ENCODE data around the gene RPE.
A peak's percentile ranks its signal among the peaks of the same experiment; 100 is the strongest.

Gene RPE

DNA sequence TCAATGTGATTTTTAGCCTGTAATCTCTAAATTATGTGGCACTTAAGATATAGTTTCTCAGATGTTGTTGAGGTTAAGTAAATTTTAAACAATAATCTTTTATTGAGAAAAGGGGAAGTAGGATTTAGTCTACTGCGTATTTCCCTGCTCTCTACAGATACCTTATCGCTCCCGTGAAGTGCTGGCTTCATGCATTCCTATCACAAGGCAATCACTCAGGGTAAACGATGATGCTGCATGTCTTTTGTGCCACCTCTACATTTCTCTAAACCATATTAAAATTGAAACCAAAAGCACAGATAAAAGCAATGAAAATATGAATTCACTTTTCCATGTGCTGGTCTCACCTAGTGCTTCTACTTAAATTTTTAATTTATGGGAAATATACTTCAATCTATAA, 14.4 kb upstream of the RPE start:
- Histone ChIP-seq H3K27me3 (ENCODE audit: insufficient read depth, low read depth, severe bottlenecking) (no peaks in the 10 kb centered on the region), H3K36me3 (no peaks in the 10 kb centered on the region), H3K27ac (no peak overlapping the region), H3K4me3 (ENCODE audit: low read depth, low read length) (no peak overlapping the region), H3K9me3 (ENCODE audit: severe bottlenecking) (no peaks in the 10 kb centered on the region)
- TF ChIP-seq, protein P1, sequence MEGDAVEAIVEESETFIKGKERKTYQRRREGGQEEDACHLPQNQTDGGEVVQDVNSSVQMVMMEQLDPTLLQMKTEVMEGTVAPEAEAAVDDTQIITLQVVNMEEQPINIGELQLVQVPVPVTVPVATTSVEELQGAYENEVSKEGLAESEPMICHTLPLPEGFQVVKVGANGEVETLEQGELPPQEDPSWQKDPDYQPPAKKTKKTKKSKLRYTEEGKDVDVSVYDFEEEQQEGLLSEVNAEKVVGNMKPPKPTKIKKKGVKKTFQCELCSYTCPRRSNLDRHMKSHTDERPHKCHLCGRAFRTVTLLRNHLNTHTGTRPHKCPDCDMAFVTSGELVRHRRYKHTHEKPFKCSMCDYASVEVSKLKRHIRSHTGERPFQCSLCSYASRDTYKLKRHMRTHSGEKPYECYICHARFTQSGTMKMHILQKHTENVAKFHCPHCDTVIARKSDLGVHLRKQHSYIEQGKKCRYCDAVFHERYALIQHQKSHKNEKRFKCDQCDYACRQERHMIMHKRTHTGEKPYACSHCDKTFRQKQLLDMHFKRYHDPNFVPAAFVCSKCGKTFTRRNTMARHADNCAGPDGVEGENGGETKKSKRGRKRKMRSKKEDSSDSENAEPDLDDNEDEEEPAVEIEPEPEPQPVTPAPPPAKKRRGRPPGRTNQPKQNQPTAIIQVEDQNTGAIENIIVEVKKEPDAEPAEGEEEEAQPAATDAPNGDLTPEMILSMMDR (IDR thresholded peaks at IDR 0.05; ENCODE audit: low read depth, low read length) = no peak
- no peak for DNase-seq

GRCh38 chr2:209990838-209991237, 11.6 kb upstream of the RPE start:
- TF ChIP-seq, protein P1 (IDR thresholded peaks at IDR 0.05; ENCODE audit: low read depth, low read length) = no peak
- no peaks in the 10 kb centered on the region for H3K36me3 ChIP-seq
- no peak overlapping the region for H3K27ac ChIP-seq
- no peaks in the 10 kb centered on the region for H3K27me3 ChIP-seq (ENCODE audit: insufficient read depth, low read depth, severe bottlenecking)
- no peaks in the 10 kb centered on the region for H3K9me3 ChIP-seq (ENCODE audit: severe bottlenecking)
- DNase-seq = no peak
- no peak overlapping the region for H3K4me3 ChIP-seq (ENCODE audit: low read depth, low read length)

DNA sequence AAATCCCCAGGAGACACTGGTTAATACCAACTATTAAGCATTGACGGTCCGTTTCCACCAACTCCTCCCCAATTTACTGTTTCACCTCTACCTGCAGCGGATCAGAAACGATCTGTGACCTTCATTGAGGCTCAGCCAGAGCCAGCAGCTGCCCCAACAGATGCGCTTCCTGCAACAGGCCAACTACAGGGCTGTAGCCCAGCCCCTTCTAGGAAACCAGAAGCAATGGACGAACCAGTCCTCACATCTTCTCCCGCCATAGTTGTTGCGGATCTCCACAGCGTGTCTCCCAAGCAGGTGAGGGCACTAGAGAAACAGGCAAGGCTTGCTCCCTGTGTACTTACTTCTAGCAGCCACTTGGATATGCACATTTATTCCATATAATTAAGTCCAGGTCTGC, 8.5 kb upstream of the RPE start:
- Histone ChIP-seq H3K36me3 (no peaks in the 10 kb centered on the region), H3K27me3 (ENCODE audit: insufficient read depth, low read depth, severe bottlenecking) (no peaks in the 10 kb centered on the region), H3K27ac (no peak overlapping the region), H3K4me3 (ENCODE audit: low read depth, low read length) (no peak overlapping the region), H3K9me3 (ENCODE audit: severe bottlenecking) (no peaks in the 10 kb centered on the region)
- no peak for DNase-seq
- TF ChIP-seq, protein P1 (IDR thresholded peaks at IDR 0.05; ENCODE audit: low read depth, low read length) = no peak

DNA sequence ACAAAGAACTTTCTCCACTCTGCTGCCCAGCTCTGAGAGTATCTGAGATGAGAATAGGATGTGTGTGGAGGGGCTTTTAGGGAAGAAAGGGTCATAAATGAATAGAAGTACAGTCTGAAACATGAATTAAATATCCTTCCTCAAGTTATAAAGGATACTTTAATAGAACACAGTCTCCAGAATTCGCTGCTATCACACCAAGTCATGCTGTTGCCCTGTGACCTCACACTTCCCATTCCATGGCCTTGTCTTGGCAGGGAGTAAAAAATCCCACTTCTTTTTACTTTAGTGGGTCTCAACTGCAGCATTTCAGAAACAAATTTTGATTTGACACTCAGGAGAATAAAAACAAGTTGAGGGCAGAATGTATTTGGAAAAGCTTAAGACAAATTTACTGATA, 3.8 kb upstream of the RPE start:
- TF ChIP-seq, protein P1 (IDR thresholded peaks at IDR 0.05; ENCODE audit: low read depth, low read length) = no peak

DNA sequence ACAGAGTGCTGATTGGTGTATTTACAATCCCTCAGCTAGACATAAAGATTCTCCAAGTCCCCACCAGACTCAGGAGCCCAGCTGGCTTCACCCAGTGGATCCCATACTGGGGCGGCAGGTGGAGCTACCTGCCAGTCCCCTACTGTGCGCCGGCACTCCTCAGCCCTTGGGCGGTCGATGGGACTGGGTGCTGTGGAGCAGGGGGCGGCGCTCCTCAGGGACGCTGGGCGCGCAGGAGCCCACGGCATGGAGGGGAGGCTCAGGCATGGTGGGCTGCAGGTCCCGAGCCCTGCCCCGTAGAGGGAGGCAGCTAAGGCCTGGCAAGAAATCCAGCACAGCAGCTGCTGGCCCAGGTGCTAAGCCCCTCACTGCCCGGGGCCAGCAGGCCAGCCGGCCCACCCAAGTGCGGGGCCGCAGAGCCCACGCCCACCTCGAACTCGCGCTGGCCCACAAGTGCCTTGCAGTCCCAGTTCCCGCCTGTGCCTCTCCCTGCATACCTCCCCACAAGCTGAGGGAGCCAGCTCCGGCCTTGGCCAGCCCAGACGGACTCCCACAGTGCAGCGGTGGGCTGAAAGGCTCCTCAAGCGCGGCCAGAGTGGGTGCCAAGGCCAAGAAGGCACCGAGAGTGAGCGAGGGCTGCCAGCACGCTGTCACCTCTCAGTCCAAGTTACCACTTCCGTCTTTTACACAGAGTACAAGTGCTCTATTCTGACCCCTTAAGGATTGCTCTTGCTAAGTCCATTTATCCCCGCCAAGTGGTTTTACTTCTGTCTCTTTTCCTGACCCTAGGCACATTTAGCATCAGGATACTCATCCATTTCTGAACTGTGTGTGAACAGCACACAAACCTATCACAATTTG, 1.7 kb upstream of the RPE start:
- H3K9me3 ChIP-seq (ENCODE audit: severe bottlenecking) = no peaks in the 10 kb centered on the region
- no peak overlapping the region for H3K4me3 ChIP-seq (ENCODE audit: low read depth, low read length)
- TF ChIP-seq, protein P1 (IDR thresholded peaks at IDR 0.05; ENCODE audit: low read depth, low read length) = no peak
- peaks cover 19% of the 10 kb centered on the region for H3K36me3 ChIP-seq
- H3K27me3 ChIP-seq (ENCODE audit: insufficient read depth, low read depth, severe bottlenecking) = no peaks in the 10 kb centered on the region
- no peak for DNase-seq
- H3K27ac ChIP-seq = no peak overlapping the region

More for the DNA sequence above, 3.8 kb upstream of the RPE start:
- no peak for DNase-seq
- no peaks in the 10 kb centered on the region for H3K27me3 ChIP-seq (ENCODE audit: insufficient read depth, low read depth, severe bottlenecking)
- H3K9me3 ChIP-seq (ENCODE audit: severe bottlenecking) = no peaks in the 10 kb centered on the region
- H3K4me3 ChIP-seq (ENCODE audit: low read depth, low read length) = no peak overlapping the region
- H3K27ac ChIP-seq = no peak overlapping the region
- peaks cover 5% of the 10 kb centered on the region for H3K36me3 ChIP-seq

DNA sequence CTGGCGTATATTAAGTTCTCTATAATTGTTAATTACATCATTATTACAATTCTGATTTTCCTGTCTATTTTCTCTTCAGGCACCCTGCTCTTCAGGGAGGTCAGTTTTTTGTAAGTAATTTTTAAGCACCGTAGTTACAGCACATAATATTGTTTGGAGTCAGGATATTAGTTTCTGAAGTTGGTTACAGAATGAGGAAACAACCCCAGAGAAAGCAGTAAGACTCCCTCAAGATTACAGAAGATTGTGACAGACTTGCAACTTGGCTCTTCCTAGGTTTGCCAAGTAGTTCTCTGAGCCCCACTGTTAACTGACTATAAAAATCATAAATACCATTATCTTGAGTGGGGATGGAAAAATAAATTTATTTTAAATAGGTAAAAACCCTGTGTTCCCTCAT, 921 bp downstream of the RPE start:
- H3K4me3 ChIP-seq (ENCODE audit: low read depth, low read length) = peak overlapping the region; percentile 99
- no peaks in the 10 kb centered on the region for H3K9me3 ChIP-seq (ENCODE audit: severe bottlenecking)
- no peak overlapping the region for H3K27ac ChIP-seq
- H3K36me3 ChIP-seq = peaks cover 34% of the 10 kb centered on the region
- no peaks in the 10 kb centered on the region for H3K27me3 ChIP-seq (ENCODE audit: insufficient read depth, low read depth, severe bottlenecking)
- DNase-seq = no peak
- TF ChIP-seq, protein P1 (IDR thresholded peaks at IDR 0.05; ENCODE audit: low read depth, low read length) = no peak

Data from WERI-Rb-1 (cell line).